GM19351 (cell line): ENCODE measurements around the gene COMMD7.

Experiments
- ATAC-seq: cut with Tn5 transposase; IDR thresholded peaks from one replicate; pipeline ENCODE4 v1.9.1; 2021; ENCODE audit warnings: mild to moderate bottlenecking, moderate library complexity; ENCODE audit not compliant: unreplicated experiment

COMMD7 gene

GRCh38 chr20:32681175-32682084 lies 61.8 kb downstream of the COMMD7 start:
- ATAC-seq, result no peak

- no peak for ATAC-seq
Observed at GRCh38 chr20:32680544-32681174, 62.6 kb downstream of the COMMD7 start.

- no peak for ATAC-seq
Observed at GRCh38 chr20:32678948-32679347, 64.3 kb downstream of the COMMD7 start.

- ATAC-seq, result no peak
Observed at GRCh38 chr20:32675223-32675975, 67.9 kb downstream of the COMMD7 start.

GRCh38 chr20:32674362-32674789 lies 68.9 kb downstream of the COMMD7 start:
- ATAC-seq, result no peak

- peak; percentile 68 for ATAC-seq
Observed at GRCh38 chr20:32672982-32673851, 70.0 kb downstream of the COMMD7 start.

GRCh38 chr20:32672394-32672981 lies 70.8 kb downstream of the COMMD7 start:
- ATAC-seq, result peak; percentile 9

- peak; percentile 39 for ATAC-seq
Observed at GRCh38 chr20:32670773-32671455, 72.4 kb downstream of the COMMD7 start.

GRCh38 chr20:32667027-32667426 lies 76.2 kb downstream of the COMMD7 start:
- ATAC-seq, result no peak

GRCh38 chr20:32664678-32665159 lies 78.5 kb downstream of the COMMD7 start:
- no peak for ATAC-seq

- no peak for ATAC-seq
Observed at GRCh38 chr20:32664012-32664677, 79.1 kb downstream of the COMMD7 start.

- no peak for ATAC-seq
Observed at GRCh38 chr20:32663335-32664011, 79.8 kb downstream of the COMMD7 start.

GRCh38 chr20:32661820-32662528 lies 81.3 kb downstream of the COMMD7 start:
- ATAC-seq, result no peak

GRCh38 chr20:32660661-32661060 lies 82.6 kb downstream of the COMMD7 start:
- ATAC-seq, result no peak

GRCh38 chr20:32656827-32657226 lies 86.4 kb downstream of the COMMD7 start:
- no peak for ATAC-seq

GRCh38 chr20:32655903-32656512 lies 87.3 kb downstream of the COMMD7 start:
- no peak for ATAC-seq
